Osteocyte (in vitro differentiated cells): ENCODE data around the gene IDI2. TPM values are rescaled to one million over a fixed set of nuclear protein-coding genes. Genes with fewer than 3 reads are reported as not detected.

Experiments
- DNase-seq: peaks from one replicate; pipeline ENCODE4 v3.0.0; 2021; ENCODE audit warnings: mixed read lengths; ENCODE audit not compliant: unreplicated experiment; ENCODE audit errors: extremely low spot score
- H3K27ac Mint-ChIP-seq: one replicate; pipeline ENCODE4 v1.8.0; 2021; ENCODE audit warnings: mild to moderate bottlenecking, mixed read lengths; ENCODE audit not compliant: unreplicated experiment
- H3K27me3 Mint-ChIP-seq: one replicate; pipeline ENCODE4 v1.8.0; 2021; ENCODE audit warnings: mixed read lengths; ENCODE audit not compliant: unreplicated experiment
- H3K36me3 Mint-ChIP-seq: one replicate; pipeline ENCODE4 v1.8.0; 2021; ENCODE audit warnings: mixed read lengths; ENCODE audit not compliant: unreplicated experiment
- H3K4me1 Mint-ChIP-seq: one replicate; pipeline ENCODE4 v1.8.0; 2021; ENCODE audit warnings: mixed read lengths; ENCODE audit not compliant: unreplicated experiment
- H3K4me3 Mint-ChIP-seq: one replicate; pipeline ENCODE4 v1.8.0; 2021; ENCODE audit warnings: mild to moderate bottlenecking, moderate library complexity, mixed read lengths; ENCODE audit not compliant: unreplicated experiment
- H3K9me3 Mint-ChIP-seq: one replicate; pipeline ENCODE4 v1.8.0; 2021; ENCODE audit warnings: mixed read lengths; ENCODE audit not compliant: unreplicated experiment
- total RNA-seq: library from RNA; stranded (reverse); gene quantifications from 2 replicates; pipeline ENCODE4 v1.2.1, GENCODE V29; 2021
- TF ChIP-seq, protein P1 (sequence below): fragments of 200-600 bp; sonication (generic); IDR thresholded peaks from 2 replicates; pipeline ENCODE4 v1.5.0; 2021; ENCODE audit warnings: antibody characterized with exemption, mild to moderate bottlenecking, moderate library complexity

The IDI2 gene
- total RNA-seq, 1 donor from 2014 or later = not detected

DNA sequence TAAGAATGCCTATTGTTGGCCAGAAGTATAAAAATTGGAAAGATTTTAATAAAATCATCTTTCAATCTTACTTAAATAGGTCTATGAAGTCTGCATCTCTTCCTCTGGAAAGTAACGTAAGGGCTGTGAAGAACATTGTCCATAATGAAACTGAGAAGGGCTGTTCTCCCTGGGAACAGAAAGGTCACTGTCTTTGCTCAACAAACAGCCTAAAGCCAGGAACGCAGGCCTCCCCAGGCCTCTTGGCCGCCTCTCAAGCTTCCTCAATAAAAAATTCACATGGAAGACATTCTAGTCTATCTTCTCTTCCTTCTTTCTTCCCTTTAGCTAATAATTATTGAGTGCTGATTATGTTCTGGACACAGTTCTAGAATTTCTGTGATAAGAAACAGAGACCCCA is 9.1 kb upstream of the IDI2 start:
- no peaks in the 10 kb centered on the region for H3K27me3 Mint-ChIP-seq
- H3K27ac Mint-ChIP-seq = peak overlapping the region; percentile 42
- no peaks in the 10 kb centered on the region for H3K9me3 Mint-ChIP-seq
- DNase-seq = no peak
- H3K4me1 Mint-ChIP-seq = peaks cover 17% of the 10 kb centered on the region
- peaks cover 5% of the 10 kb centered on the region for H3K36me3 Mint-ChIP-seq
- TF ChIP-seq, protein P1, sequence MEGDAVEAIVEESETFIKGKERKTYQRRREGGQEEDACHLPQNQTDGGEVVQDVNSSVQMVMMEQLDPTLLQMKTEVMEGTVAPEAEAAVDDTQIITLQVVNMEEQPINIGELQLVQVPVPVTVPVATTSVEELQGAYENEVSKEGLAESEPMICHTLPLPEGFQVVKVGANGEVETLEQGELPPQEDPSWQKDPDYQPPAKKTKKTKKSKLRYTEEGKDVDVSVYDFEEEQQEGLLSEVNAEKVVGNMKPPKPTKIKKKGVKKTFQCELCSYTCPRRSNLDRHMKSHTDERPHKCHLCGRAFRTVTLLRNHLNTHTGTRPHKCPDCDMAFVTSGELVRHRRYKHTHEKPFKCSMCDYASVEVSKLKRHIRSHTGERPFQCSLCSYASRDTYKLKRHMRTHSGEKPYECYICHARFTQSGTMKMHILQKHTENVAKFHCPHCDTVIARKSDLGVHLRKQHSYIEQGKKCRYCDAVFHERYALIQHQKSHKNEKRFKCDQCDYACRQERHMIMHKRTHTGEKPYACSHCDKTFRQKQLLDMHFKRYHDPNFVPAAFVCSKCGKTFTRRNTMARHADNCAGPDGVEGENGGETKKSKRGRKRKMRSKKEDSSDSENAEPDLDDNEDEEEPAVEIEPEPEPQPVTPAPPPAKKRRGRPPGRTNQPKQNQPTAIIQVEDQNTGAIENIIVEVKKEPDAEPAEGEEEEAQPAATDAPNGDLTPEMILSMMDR = no peak
- H3K4me3 Mint-ChIP-seq = no peak overlapping the region

DNA sequence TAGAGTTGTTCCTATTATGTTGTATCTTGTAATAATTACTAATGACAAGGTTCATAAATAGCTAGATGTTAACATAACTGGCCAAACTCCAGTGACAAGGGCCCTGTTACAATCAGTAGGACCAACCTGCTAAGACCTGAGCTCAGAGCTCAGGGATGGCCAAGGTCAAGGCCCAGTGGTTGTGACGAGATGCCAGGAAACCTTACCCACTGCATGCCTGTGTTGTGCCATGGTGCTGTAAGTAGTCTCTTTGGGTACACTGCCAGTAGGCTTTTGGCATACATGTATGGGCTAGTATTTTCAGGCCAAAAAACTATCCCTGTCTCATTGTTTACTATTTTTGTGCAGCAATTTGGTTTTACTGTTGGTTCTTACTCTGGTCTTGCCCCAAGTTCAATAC is 7.9 kb upstream of the IDI2 start:
- TF ChIP-seq, protein P1 = no peak

DNA sequence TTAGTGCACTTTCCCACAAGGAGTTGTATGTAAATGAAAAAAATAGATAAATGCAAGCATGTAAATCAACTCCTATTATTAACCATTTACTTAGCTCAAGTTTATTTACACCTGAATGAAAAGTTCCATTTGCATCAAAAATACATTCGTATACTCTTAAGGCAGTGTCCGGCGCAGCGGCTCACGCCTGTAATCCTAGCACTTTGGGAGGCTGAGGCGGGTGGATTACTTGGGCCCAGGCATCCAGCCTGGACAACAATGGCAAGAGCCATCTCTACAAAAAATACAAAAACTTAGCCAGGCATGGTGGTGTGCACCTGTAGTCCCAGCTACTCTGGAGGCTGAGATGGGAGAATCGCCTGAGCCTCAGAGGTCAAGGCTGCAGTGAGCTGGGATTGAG is 4.2 kb upstream of the IDI2 start:
- no peak overlapping the region for H3K27ac Mint-ChIP-seq
- H3K36me3 Mint-ChIP-seq = no peaks in the 10 kb centered on the region
- DNase-seq = no peak
- H3K4me3 Mint-ChIP-seq = no peak overlapping the region
- H3K4me1 Mint-ChIP-seq = peaks cover 5% of the 10 kb centered on the region
- no peaks in the 10 kb centered on the region for H3K9me3 Mint-ChIP-seq
- TF ChIP-seq, protein P1 = no peak
- H3K27me3 Mint-ChIP-seq = no peaks in the 10 kb centered on the region

More for the DNA sequence above, 7.9 kb upstream of the IDI2 start:
- Mint-ChIP-seq H3K4me1 (peaks cover 17% of the 10 kb centered on the region), H3K27me3 (no peaks in the 10 kb centered on the region), H3K4me3 (no peak overlapping the region), H3K9me3 (no peaks in the 10 kb centered on the region), H3K27ac (no peak overlapping the region), H3K36me3 (peaks cover 5% of the 10 kb centered on the region)
- DNase-seq = no peak

DNA sequence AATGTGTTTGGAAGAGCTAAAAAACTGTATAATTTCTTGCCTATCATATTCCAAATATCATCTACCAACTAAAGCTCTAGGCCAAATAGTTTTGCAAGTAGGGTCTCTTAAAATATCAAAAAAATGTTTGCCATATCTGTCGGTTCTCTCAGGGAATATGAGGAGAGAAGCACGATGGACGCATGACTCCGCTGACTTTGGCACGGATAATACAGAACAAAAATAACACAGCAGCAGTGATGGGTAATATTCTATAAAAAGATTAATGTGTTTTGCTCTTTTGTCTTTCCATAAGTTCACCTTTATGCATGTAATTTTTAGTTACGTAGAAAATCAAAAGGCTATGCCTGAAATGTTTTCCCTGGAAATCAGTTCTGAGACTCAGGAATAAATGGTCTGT is 919 bp upstream of the IDI2 start:
- Mint-ChIP-seq H3K4me3 (no peak overlapping the region), H3K4me1 (no peaks in the 10 kb centered on the region), H3K36me3 (no peaks in the 10 kb centered on the region), H3K9me3 (no peaks in the 10 kb centered on the region), H3K27ac (no peak overlapping the region), H3K27me3 (no peaks in the 10 kb centered on the region)
- TF ChIP-seq, protein P1 = no peak
- DNase-seq = no peak

DNA sequence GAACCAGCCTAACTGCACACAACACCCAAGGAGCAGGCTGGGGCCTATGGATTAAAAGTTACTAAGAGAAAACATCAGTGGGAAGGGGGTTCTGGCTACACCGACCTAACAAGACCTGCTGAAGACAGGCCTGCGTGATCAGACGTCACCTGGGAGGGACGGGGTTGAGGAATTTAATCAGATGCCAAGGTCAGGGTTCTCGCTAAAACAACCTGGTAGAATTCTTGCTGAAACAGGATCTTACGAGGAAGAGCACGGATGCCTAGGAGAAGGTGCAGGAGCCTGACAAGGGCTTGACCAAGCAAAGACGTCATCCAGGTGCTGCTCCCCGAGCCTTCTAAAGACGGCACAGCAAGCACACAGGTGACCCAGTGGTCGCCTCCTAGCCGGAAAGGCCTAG is 1.6 kb downstream of the IDI2 start:
- peaks cover 11% of the 10 kb centered on the region for H3K36me3 Mint-ChIP-seq
- no peak for DNase-seq
- H3K27ac Mint-ChIP-seq = no peak overlapping the region
- TF ChIP-seq, protein P1 = no peak
- no peak overlapping the region for H3K4me3 Mint-ChIP-seq
- H3K4me1 Mint-ChIP-seq = no peaks in the 10 kb centered on the region
- H3K9me3 Mint-ChIP-seq = no peaks in the 10 kb centered on the region
- H3K27me3 Mint-ChIP-seq = no peaks in the 10 kb centered on the region
